Aorta (tissue), 5 donors: ENCODE measurements around the gene ZNF287. TPM values are rescaled to one million over a fixed set of nuclear protein-coding genes. Genes with fewer than 3 reads are reported as not detected.

Source experiments
- ATAC-seq: fragments of 200-7000 bp; cut with Tn5 transposase; one replicate; pipeline ENCODE4 v1.9.1; 2022; ENCODE audit warnings: moderate library complexity; ENCODE audit not compliant: low FRiP score
- DNase-seq, 2 donors: peaks; one replicate each; pipeline ENCODE4 v3.0.0-alpha.2; 2020
- H3K27ac ChIP-seq, 2 donors: one replicate each; pipeline ENCODE4 v1.5.1; 2013; ENCODE audit warnings: low read length in 2 of 2, mild to moderate bottlenecking in 2 of 2, moderate library complexity in 2 of 2, control low read depth in 1 of 2, inconsistent platforms in 1 of 2, low read depth in 1 of 2
- H3K27me3 ChIP-seq, 2 donors: one replicate each; pipeline ENCODE4 v1.6.1; 2013; ENCODE audit warnings: control low read depth in 1 of 2, low read length in 1 of 2, mild to moderate bottlenecking in 1 of 2, moderate library complexity in 1 of 2; ENCODE audit not compliant: insufficient read depth in 2 of 2, control insufficient read depth in 1 of 2
- H3K36me3 ChIP-seq, 2 donors: one replicate each; pipeline ENCODE4 v1.6.1; 2013; ENCODE audit warnings: control low read depth in 1 of 2, low read length in 1 of 2, mild to moderate bottlenecking in 1 of 2; ENCODE audit not compliant: insufficient read depth in 2 of 2, control insufficient read depth in 1 of 2
- H3K4me1 ChIP-seq, 2 donors: one replicate each; pipeline ENCODE4 v1.6.1; 2013; ENCODE audit warnings: low read length in 2 of 2, control low read depth in 1 of 2, mild to moderate bottlenecking in 1 of 2, moderate library complexity in 1 of 2; ENCODE audit not compliant: insufficient read depth in 2 of 2, control insufficient read depth in 1 of 2
- H3K4me3 ChIP-seq, 2 donors: one replicate each; pipeline ENCODE4 v1.5.1; 2013; ENCODE audit warnings: low read length in 2 of 2, control low read depth in 1 of 2, mild to moderate bottlenecking in 1 of 2
- H3K9me3 ChIP-seq: one replicate; pipeline ENCODE4 v1.6.1; 2013; ENCODE audit warnings: mild to moderate bottlenecking, low read length; ENCODE audit not compliant: control insufficient read depth
- WGBS, 2 donors: extraction: QIAGEN DNeasy Blood & Tissue Kit; methylation state at CpG; one replicate each; pipeline ENCODE4 v1.1.7; 2013; 5-methylcytosine and 5-hydroxymethylcytosine counted together
- intact Hi-C, 2 donors: fragments of 100-400 bp; cut with DNase I; formaldehyde crosslinking; loops; one replicate each; pipeline versions ENCODE4 v1.14.2 to v1.15.0; 2022
- polyA plus RNA-seq, 2 donors: library from polyadenylated mRNA; stranded (reverse); fragments of 200-250 nt; gene quantifications; one replicate each; pipeline ENCODE4 v1.2.3, GENCODE V29; 2013
- total RNA-seq, 2 donors: library from RNA; stranded (reverse); fragmentation: NEBNext Ultra II Directional; extraction: Animal tissue kit (Norgen Biotek cat#: 25700); gene quantifications; one replicate each; pipeline ENCODE4 v1.2.1, GENCODE V29; 2021
- donor health status: healthy with polysubstance abuse.
- donor health status: Bipolar disorder and iron deficiency.
- donor health status: DM: no; HTN: no; CAD: no.
- donor health status: DM: no; HTN: no; CAD: no.
- donor health status: DM: yes; HTN: yes; CAD: no.

The ZNF287 gene
- total and polyA plus RNA-seq, 4 donors: 2.1 to 7.4 (median 5.2) TPM

DNA sequence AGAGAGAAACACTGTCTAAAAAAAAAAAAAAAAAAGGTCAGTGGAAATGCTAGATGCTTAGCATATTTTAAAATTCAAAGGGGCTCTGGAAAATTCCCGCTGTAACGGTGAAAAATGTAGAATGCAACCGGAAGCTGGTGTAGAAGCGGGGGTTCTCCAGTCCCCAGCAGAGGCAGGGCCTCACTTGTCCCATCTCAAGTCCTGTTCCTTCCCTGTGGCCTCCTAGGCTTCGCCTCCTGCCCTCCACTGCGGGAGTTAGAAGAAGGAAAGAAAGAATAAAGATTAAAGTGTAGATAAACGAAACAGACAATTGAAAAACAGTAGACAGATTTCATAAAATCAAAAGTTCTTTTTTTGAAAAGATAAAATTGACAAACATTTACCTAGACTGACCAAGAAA, 14.8 kb upstream of the ZNF287 start:
- 32 to 33% methylated on average over 7 of the region's 7 CpGs for WGBS, 2 donors
- no peak for ATAC-seq
- H3K4me1 ChIP-seq: no peaks in the 10 kb centered on the region

GRCh38 chr17:16573466-16573865, 4.5 kb upstream of the ZNF287 start:
- no peak overlapping the region for H3K4me3 ChIP-seq
- WGBS, 2 donors: 78 to 79% methylated on average over 2 of the region's 2 CpGs
- H3K27me3 ChIP-seq: no peaks in the 10 kb centered on the region
- intact Hi-C loops: no loop called here
- DNase-seq (no peak), ATAC-seq (no peak)
- H3K27ac ChIP-seq: no peak overlapping the region
- no peaks in the 10 kb centered on the region for H3K4me1 ChIP-seq
- H3K9me3 ChIP-seq: no peaks in the 10 kb centered on the region
- H3K36me3 ChIP-seq: no peaks in the 10 kb centered on the region

More for the DNA sequence above, 14.8 kb upstream of the ZNF287 start:
- no peak for DNase-seq
- H3K9me3 ChIP-seq: no peaks in the 10 kb centered on the region
- no peaks in the 10 kb centered on the region for H3K27me3 ChIP-seq
- H3K27ac ChIP-seq: no peak overlapping the region
- intact Hi-C loops: loop anchor here in 1 of 2 donors (2.0 to 10.0 kb wide), 2 partner anchors 15 to 129 kb away; partner anchors contain the start of gene ZNF287
- H3K36me3 ChIP-seq: no peaks in the 10 kb centered on the region
- no peak overlapping the region for H3K4me3 ChIP-seq

DNA sequence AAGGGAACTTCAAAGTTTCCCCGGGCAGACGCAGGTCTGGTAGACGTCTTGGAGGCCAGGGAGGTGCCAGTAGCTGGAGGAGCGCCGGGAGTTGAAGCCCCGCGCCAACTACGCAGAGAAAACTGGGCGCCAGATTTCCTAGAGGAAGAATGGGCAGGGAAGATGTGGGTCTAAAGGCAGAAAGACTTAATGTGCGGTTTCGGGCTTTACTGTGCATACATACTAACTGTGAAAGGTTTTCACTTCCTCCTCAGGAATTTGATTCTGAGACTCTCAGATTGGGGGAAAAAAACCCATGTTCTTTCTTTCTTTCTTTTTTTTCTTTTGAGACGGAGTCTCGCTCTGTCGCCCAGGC, 331 bp upstream of the ZNF287 start:
- DNase-seq (no peak), ATAC-seq (no peak)
- Histone ChIP-seq H3K36me3 (no peaks in the 10 kb centered on the region), H3K27ac (no peak overlapping the region), H3K9me3 (no peaks in the 10 kb centered on the region), H3K27me3 (no peaks in the 10 kb centered on the region), H3K4me3 (peak overlapping the region in 1 of 2 donors; percentile 37), H3K4me1 (no peaks in the 10 kb centered on the region)
- intact Hi-C loops: loop anchor here in 1 of 2 donors (2.0 kb wide), 1 partner anchor 15 kb away; no protein-coding TSS in a partner anchor
- WGBS, 2 donors: 16 to 20% methylated on average over 14 of the region's 14 CpGs

DNA sequence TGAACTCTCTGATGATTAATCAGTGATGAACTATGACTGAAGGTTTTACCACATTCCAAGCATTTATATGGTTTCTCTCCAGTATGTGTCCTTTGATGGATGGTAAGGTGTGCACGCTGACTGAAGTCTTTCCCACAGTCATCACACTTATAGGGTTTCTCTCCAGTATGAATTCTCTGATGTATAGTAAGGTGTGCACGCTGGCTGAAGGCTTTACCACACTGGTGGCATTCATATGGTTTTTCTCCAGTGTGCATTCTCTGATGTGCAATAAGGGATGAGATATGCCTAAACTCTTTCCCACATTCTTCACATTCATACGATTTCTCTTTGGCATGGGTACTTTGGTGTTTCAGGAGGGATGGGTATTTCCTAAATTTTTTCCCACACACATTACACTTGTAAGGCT, 16.4 kb downstream of the ZNF287 start:
- Histone ChIP-seq H3K4me3 (peak overlapping the region in 1 of 2 donors; percentile 18), H3K27ac (no peak overlapping the region), H3K9me3 (peaks cover 10% of the 10 kb centered on the region), H3K36me3 (peaks cover 8 to 10% of the 10 kb centered on the region in 2 donors), H3K4me1 (no peaks in the 10 kb centered on the region), H3K27me3 (no peaks in the 10 kb centered on the region)
- WGBS, 2 donors: 98 to 99% methylated on average over 3 of the region's 3 CpGs
- ATAC-seq (no peak), DNase-seq (no peak)
- intact Hi-C loops: no loop called here

DNA sequence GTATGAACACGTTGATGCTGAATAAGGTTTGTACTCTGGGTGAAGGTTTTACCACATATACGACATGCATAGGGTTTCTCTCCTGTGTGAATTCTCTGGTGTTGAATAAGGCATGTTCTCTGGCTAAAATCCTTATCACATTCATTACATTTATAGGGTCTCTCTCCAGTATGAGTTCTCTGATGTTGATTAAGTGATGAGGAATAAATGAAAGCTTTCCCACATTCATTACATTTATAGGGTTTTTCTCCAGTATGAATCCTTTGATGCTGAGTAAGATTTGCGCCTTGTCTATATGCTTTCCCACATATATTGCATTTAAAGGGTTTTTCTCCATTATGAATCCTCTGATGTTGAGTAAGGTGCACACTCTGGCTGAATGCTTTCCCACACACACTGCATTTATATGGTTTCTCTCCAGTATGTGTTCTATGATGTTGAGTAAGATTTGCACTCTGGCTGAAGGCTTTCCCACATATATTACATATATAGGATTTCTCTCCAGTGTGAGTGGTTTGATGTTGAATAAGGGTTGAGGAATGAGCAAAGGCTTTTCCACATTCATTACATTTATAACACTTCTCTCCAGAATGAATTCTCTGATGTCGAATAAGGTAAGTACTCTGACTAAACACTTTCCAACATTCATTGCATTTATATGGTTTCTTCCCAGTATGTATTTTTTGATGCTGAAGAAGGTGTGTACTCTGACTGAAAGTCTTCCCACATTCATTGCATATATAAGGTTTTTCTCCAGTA, 16.9 kb downstream of the ZNF287 start:
- 96 to 98% methylated on average over 4 of the region's 4 CpGs for WGBS, 2 donors
- peak overlapping the region in 1 of 2 donors; percentile 18 for H3K4me3 ChIP-seq
- DNase-seq: no peak
- no peak overlapping the region for H3K27ac ChIP-seq
- H3K9me3 ChIP-seq: peaks cover 9% of the 10 kb centered on the region
- H3K4me1 ChIP-seq: no peaks in the 10 kb centered on the region
- peaks cover 5 to 8% of the 10 kb centered on the region in 2 donors for H3K36me3 ChIP-seq
- intact Hi-C loops: no loop called here
- no peaks in the 10 kb centered on the region for H3K27me3 ChIP-seq
- ATAC-seq: no peak

GRCh38 chr17:16537130-16537458, 31.9 kb downstream of the ZNF287 start:
- WGBS, 2 donors: 42 to 46% methylated on average over 2 of the region's 2 CpGs
- H3K27me3 ChIP-seq: no peaks in the 10 kb centered on the region
- H3K9me3 ChIP-seq: no peaks in the 10 kb centered on the region
- H3K36me3 ChIP-seq: no peaks in the 10 kb centered on the region
- no peak overlapping the region for H3K4me3 ChIP-seq
- ATAC-seq: no peak
- H3K27ac ChIP-seq: no peak overlapping the region
- no peak for DNase-seq
- intact Hi-C loops: loop anchor here in 1 of 2 donors (1.0 to 10.0 kb wide), 3 partner anchors 52 to 698 kb away; partner anchors contain the start of gene FLCN
- no peaks in the 10 kb centered on the region for H3K4me1 ChIP-seq

GRCh38 chr17:16534236-16534635, 34.8 kb downstream of the ZNF287 start:
- Histone ChIP-seq H3K36me3 (no peaks in the 10 kb centered on the region), H3K27ac (no peak overlapping the region), H3K4me1 (no peaks in the 10 kb centered on the region), H3K9me3 (no peaks in the 10 kb centered on the region), H3K27me3 (no peaks in the 10 kb centered on the region), H3K4me3 (no peak overlapping the region)
- DNase-seq (no peak), ATAC-seq (no peak)
- intact Hi-C loops: loop anchor here in 1 of 2 donors (10.0 kb wide), 1 partner anchor 701 kb away; the partner anchor contains the start of gene FLCN
- WGBS, 2 donors: 86 to 91% methylated on average over 1 of the region's 1 CpG

GRCh38 chr17:16529906-16530305, 39.1 kb downstream of the ZNF287 start:
- intact Hi-C loops: loop anchor here in 1 of 2 donors (10.0 kb wide), 1 partner anchor 705 kb away; the partner anchor contains the start of gene FLCN
- H3K9me3 ChIP-seq: no peaks in the 10 kb centered on the region
- H3K27ac ChIP-seq: no peak overlapping the region
- DNase-seq (no peak), ATAC-seq (no peak)
- 60 to 71% methylated on average over 4 of the region's 4 CpGs for WGBS, 2 donors
- no peak overlapping the region for H3K4me3 ChIP-seq
- H3K4me1 ChIP-seq: no peaks in the 10 kb centered on the region
- no peaks in the 10 kb centered on the region for H3K36me3 ChIP-seq
- H3K27me3 ChIP-seq: no peaks in the 10 kb centered on the region

DNA sequence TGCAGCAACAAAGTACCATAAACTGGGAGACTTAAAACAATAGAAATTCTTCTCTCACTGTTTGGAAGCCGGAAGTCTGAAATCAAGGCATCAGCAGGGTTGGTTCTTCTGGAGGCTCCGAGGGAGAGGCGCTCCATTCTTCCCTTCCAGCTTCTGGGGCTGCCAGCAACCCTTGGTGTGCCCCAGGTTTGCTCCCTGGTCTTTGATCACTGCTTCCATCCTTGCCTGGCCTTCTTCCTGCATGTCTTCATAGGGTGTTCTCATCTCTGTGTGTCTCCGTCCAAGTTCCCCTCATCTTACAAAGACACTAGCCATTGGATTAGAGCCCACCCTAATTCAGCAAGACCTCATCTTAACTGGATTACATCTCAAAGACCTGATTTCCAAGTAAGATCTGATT, 41.7 kb downstream of the ZNF287 start:
- WGBS, 2 donors: 82% methylated on average over 4 of the region's 4 CpGs
- no peak for DNase-seq

More for the DNA sequence above, 41.7 kb downstream of the ZNF287 start:
- H3K27ac ChIP-seq: no peak overlapping the region
- no peaks in the 10 kb centered on the region for H3K4me1 ChIP-seq
- no peak overlapping the region for H3K4me3 ChIP-seq
- H3K27me3 ChIP-seq: no peaks in the 10 kb centered on the region
- H3K9me3 ChIP-seq: no peaks in the 10 kb centered on the region
- intact Hi-C loops: no loop called here
- H3K36me3 ChIP-seq: no peaks in the 10 kb centered on the region
- ATAC-seq: no peak
